ENCODE results near the gene MYF6.

The MYF6 gene

GRCh38 chr12:80679346-80680131 is 27.9 kb upstream of the MYF6 start:
- DNase-seq (ENCODE audit: insufficient read length, low spot score), result no peak
- TF ChIP-seq CTCF (IDR thresholded peaks at IDR 0.05; ENCODE audit: insufficient read depth, missing control alignments), result no peak
- FAIRE-seq, result no peak

GRCh38 chr12:80681287-80681686 is 26.1 kb upstream of the MYF6 start:
- FAIRE-seq (no peak), DNase-seq (ENCODE audit: insufficient read length, low spot score) (no peak)
- TF ChIP-seq CTCF (IDR thresholded peaks at IDR 0.05; ENCODE audit: insufficient read depth, missing control alignments), result no peak

GRCh38 chr12:80681786-80682185 is 25.6 kb upstream of the MYF6 start:
- no peak for TF ChIP-seq CTCF (IDR thresholded peaks at IDR 0.05; ENCODE audit: insufficient read depth, missing control alignments)
- DNase-seq (ENCODE audit: insufficient read length, low spot score) (no peak), FAIRE-seq (no peak)

- DNase-seq (ENCODE audit: insufficient read length, low spot score) (no peak), FAIRE-seq (no peak)
- no peak for TF ChIP-seq CTCF (IDR thresholded peaks at IDR 0.05; ENCODE audit: insufficient read depth, missing control alignments)
Measured at GRCh38 chr12:80684077-80684495, 23.3 kb upstream of the MYF6 start.

GRCh38 chr12:80690090-80690489 is 17.3 kb upstream of the MYF6 start:
- TF ChIP-seq CTCF (IDR thresholded peaks at IDR 0.05; ENCODE audit: insufficient read depth, missing control alignments), result no peak
- FAIRE-seq (no peak), DNase-seq (ENCODE audit: insufficient read length, low spot score) (no peak)

GRCh38 chr12:80690513-80690912 is 16.9 kb upstream of the MYF6 start:
- FAIRE-seq, result peak; percentile 35
- no peak for DNase-seq (ENCODE audit: insufficient read length, low spot score)
- TF ChIP-seq CTCF (IDR thresholded peaks at IDR 0.05; ENCODE audit: insufficient read depth, missing control alignments), result no peak

- FAIRE-seq (no peak), DNase-seq (ENCODE audit: insufficient read length, low spot score) (no peak)
- no peak for TF ChIP-seq CTCF (IDR thresholded peaks at IDR 0.05; ENCODE audit: insufficient read depth, missing control alignments)
Measured at GRCh38 chr12:80692114-80692513, 15.3 kb upstream of the MYF6 start.
